HG03354 (cell line): ENCODE results near the gene GATA1.

Experiments used
- ATAC-seq: cut with Tn5 transposase; IDR thresholded peaks from one replicate; pipeline ENCODE4 v1.9.1; 2021; ENCODE audit warnings: mild to moderate bottlenecking; ENCODE audit not compliant: unreplicated experiment, poor library complexity, severe bottlenecking

Gene GATA1

GRCh38 chrX:48833542-48834138 lies 47.2 kb downstream of the GATA1 start:
- ATAC-seq, result no peak

GRCh38 chrX:48834383-48834709 lies 48.0 kb downstream of the GATA1 start:
- ATAC-seq, result no peak

- ATAC-seq, result no peak
These were observed 49.3 kb downstream of the GATA1 start, which contains the start of gene PCSK1N for GRCh38 chrX:48835524-48836329. Gene PCSK1N, minus strand, starts transcription at chrX:48835610. Its CDS starts 78 bp downstream, at chrX:48835532.

GRCh38 chrX:48839686-48840085 lies 53.3 kb downstream of the GATA1 start:
- ATAC-seq, result no peak
